Stimulated activated CD4-positive, alpha-beta T cell treated with anti-CD3 and anti-CD28 coated beads, Interleukin-1b, Interleukin-23, amount 100 ng/mL, for 4 hours (primary cell): ENCODE results near the gene PHLPP1.
"Not testable (repeated sequence)": the region's sequence is repeated elsewhere in the genome, so short reads cannot be mapped to it uniquely, and the experiment has no call there.

ENCODE experiments used
- DNase-seq, 2 donors: peaks; one replicate each; pipeline ENCODE4 v3.0.0-alpha.2; 2020; ENCODE audit warnings: low read depth in 2 of 2

Gene PHLPP1

DNA sequence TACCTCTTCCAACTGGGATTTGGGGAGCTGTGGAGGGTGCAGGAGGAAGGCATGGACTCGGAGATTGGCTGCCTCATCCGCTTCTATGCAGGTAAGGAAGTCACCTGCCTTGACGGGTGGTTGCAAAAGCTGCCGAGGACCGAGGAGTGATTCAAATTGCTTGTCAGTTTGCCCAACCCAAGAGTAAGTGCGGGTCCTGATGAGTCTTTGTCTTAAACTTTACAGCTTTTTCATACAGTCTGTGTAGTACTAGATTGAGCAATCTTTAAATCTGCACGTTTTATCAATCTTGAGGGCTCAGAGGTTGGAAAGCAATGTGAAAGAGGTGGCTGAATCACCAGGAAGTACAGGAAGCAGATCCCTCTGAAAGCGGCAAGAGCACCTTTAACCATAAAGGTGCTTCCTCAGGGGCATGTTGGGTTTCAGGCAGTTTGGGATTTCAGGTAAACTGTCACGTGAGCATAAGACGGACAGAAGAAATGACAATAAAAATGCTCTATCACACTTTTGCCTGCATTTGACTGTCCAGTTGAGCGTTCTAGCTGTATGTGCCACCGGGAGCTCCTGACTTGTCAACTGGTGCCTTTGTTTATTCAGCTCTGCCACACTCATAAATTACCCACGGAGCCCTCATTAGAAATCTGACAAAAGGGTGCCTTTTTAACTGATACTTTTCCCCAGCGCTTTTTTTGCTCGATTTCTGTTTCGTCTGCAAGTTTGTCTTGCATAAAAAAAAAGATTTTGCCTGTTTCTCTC lies 2.0 kb downstream of the PHLPP1 start:
- peak in 1 of 2 donors; percentile 15 for DNase-seq

- DNase-seq = no peak
Measured at GRCh38 chr18:62717925-62718800, 2.8 kb downstream of the PHLPP1 start.

DNA sequence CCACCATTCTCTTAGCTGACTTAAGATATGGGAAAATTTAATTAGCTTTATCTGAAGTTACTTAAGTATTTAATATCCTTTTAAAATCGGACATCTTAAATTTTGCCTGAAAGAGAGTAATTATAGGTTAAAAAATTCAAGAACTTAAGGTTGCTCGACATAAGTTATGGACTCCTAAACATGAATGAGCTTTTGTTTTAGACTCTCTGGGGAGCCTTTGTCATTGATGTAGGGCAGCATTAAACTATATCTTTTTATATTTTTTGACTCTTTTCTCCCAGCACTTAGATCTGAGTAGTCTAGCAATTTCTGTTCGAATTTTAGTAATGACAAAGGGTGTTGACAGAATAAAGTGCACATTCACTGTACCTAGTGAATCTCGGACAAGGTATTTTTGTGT lies 4.7 kb downstream of the PHLPP1 start:
- no peak for DNase-seq

DNA sequence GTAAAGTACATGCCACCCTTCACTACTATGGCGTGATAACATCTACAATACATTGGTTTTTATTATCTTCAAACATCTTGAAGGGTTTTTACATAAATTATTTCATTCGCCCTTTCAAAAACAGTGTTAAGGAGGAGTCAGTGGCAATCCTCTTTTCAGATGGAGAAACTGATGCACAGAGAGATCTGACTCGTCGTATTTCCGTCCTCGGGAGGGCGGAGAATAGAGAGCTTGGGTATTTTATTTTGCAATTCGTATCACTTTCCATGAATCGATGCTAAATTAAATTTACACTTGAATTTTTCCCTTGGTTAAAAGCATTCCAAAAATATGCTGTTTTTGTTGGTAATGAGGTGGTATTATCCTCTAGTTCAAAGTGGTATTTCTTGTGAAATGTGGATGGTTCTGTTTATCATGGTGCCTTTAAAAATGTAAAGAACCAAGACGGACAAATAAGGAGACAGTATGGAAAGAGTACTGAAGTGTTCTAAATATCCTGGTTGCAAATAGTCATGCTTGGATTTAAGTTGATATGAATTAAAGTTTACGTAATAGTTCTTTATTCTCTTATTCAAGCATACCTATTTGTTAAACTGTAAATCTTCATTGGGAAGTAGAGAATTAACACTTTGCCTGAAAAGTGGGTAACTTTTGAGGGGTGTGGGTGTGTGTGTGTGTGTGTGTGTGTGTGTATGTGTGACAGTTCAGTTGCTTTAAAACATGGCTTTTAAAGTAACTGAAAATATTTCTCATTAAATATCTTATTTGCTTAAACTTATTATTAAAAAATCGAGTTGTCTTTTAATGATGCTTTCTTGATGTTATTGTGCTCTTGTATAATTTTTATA lies 5.6 kb downstream of the PHLPP1 start:
- no peak for DNase-seq

DNA sequence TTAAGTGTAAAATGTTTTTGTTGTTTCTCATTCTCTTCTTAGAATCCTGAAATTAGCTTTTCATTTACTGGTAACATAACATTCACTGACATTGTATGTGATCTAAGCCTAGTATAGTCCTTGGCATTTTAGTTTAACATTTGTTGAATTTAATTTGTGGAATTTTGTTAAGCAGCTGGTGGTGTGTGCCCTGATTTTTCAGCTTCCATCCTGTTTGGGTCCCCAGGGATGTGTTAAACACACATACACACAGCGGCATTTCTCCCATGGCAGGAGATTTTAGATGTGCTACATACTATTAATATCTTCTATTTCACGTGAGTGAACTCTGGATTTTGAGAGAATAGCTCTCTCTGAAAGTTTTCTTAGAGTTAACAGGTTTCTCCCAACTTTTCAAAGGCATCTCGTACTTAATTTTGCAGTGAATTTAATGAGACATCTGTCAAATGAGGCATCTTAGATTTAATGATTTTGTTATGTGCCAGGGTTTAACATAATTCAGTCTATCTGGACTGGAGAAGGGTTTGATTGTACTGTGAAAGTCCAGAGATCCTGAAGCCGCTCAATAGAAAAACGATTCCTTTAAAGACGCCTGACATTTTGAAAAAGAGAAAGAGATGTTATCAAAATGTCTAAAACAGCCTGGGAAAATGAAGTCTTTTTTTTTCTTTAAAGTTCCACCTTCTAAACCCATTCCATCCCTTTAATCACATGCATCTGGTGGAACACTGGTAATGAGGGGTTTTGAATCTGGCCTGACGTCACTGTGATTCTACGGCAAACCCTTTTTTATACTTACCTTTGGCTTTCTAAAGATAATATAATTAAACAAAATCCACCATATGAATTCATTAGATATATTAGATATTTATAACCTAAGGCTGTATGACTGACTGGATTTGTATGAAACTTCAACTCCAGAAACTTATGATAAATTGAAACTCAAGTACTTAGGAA lies 6.8 kb downstream of the PHLPP1 start:
- no peak for DNase-seq

GRCh38 chr18:62723666-62724281 lies 8.4 kb downstream of the PHLPP1 start:
- no peak for DNase-seq

GRCh38 chr18:62725896-62726295 lies 10.6 kb downstream of the PHLPP1 start:
- DNase-seq = no peak

- no peak for DNase-seq
Measured at GRCh38 chr18:62728254-62728653, 12.9 kb downstream of the PHLPP1 start.

GRCh38 chr18:62729487-62730386 lies 14.4 kb downstream of the PHLPP1 start:
- no peak for DNase-seq

- DNase-seq = no peak
Measured at GRCh38 chr18:62730941-62731340, 15.6 kb downstream of the PHLPP1 start.

GRCh38 chr18:62732617-62733016 lies 17.3 kb downstream of the PHLPP1 start:
- no peak for DNase-seq

GRCh38 chr18:62734290-62734689 lies 18.9 kb downstream of the PHLPP1 start:
- DNase-seq = no peak

DNA sequence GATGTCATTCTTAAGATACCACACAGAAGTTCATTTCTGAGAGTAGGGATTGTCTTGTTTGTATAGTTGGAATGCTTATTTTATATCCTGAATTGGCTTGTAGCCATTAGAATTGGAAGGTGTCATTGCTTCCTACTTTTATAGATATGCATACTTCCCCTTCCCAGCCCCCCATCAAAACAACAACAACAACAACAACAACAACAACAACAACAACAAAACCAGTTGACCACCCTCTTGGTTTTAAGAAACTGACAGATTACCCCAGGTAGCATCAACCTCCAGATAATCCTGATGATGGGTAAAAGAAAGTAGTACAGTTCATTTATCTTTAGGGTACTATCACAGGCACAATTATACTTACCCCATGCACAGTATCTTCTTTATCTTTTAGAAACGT lies 20.0 kb downstream of the PHLPP1 start:
- no peak for DNase-seq

- no peak for DNase-seq
Measured at GRCh38 chr18:62736077-62736855, 20.9 kb downstream of the PHLPP1 start.

- DNase-seq = no peak
Measured at GRCh38 chr18:62737241-62737873, 22.0 kb downstream of the PHLPP1 start.

GRCh38 chr18:62738639-62739038 lies 23.3 kb downstream of the PHLPP1 start:
- DNase-seq = no peak

GRCh38 chr18:62739911-62740310 lies 24.6 kb downstream of the PHLPP1 start:
- no peak for DNase-seq

DNA sequence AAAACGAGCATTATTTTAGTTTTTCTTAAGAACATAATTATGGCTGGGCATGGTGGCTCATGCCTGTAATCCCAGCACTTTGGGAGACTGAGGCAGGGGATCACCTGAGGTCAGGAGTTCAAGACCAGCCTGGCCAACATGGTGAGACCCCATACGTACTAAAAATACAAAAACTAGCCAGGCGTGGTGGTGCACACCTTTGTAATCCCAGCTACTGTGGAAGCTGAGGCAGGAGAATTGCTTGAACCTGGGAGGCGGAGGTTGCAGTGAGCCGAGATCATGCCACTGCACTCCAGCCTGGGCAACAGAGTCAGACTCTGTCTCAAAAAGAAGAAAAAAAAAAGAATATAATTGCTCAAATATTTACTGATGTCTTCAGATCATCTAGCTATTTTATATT lies 25.3 kb downstream of the PHLPP1 start:
- DNase-seq = not testable (repeated sequence)
